Breast epithelium (tissue), 3 donors: ENCODE results near the gene FOXL1.

ENCODE experiments used
- CTCF ChIP-seq, 3 donors: fragments of 450-650 bp; IDR thresholded peaks; one replicate each; pipeline ENCODE4 v1.5.1; 2016 to 2017; ENCODE audit warnings: antibody characterized with exemption in 3 of 3, mild to moderate bottlenecking in 3 of 3, moderate library complexity in 3 of 3
- POLR2A ChIP-seq: fragments of 450-650 bp; IDR thresholded peaks from one replicate; pipeline ENCODE4 v1.6.1; 2016; ENCODE audit warnings: antibody characterized with exemption, mild to moderate bottlenecking, moderate library complexity
- POLR2AphosphoS5 ChIP-seq, 3 donors: sonication (generic); formaldehyde crosslinking; IDR thresholded peaks; one replicate each; pipeline ENCODE4 v1.6.1; 2017; ENCODE audit warnings: antibody characterized with exemption in 3 of 3

- TF ChIP-seq CTCF (IDR thresholded peaks at IDR 0.05), result no peak
- TF ChIP-seq POLR2AphosphoS5 (IDR thresholded peaks at IDR 0.05), result no peak
- TF ChIP-seq POLR2A, result no peak
These were observed 46.5 kb upstream of the FOXL1 start for GRCh38 chr16:86531641-86532525.
